Esophagus squamous epithelium (tissue), 5 donors: ENCODE results near the gene LDLRAD4. TPM values are rescaled to one million over a fixed set of nuclear protein-coding genes. Genes with fewer than 3 reads are reported as not detected.
"Not testable (repeated sequence)": the region's sequence is repeated elsewhere in the genome, so short reads cannot be mapped to it uniquely, and the experiment has no call there.

Experiments
- DNase-seq: peaks from one replicate; lab custom pipeline; 2025; lab: John Stamatoyannopoulos, UW
- H3K27ac ChIP-seq, 4 donors: fragments of 200-600 bp; sonication (generic); one replicate each; pipeline ENCODE4 v1.5.1; 2016 to 2019; ENCODE audit warnings: mild to moderate bottlenecking in 1 of 4
- H3K27me3 ChIP-seq, 4 donors: fragments of 200-600 bp; sonication (generic); 1 replicate in 3 of 4; 2 replicates in 1 of 4; pipeline versions ENCODE4 v1.5.1 to v1.6.0; 2017 to 2021; ENCODE audit warnings: antibody characterized with exemption in 1 of 4
- H3K36me3 ChIP-seq, 3 donors: fragments of 200-600 bp; sonication (generic); one replicate each; pipeline ENCODE4 v1.5.1; 2016 to 2019
- H3K4me1 ChIP-seq, 3 donors: fragments of 200-600 bp; sonication (generic); one replicate each; pipeline ENCODE4 v1.5.1; 2017 to 2019
- H3K4me3 ChIP-seq, 4 donors: fragments of 200-600 bp; sonication (generic); 1 replicate in 3 of 4; 2 replicates in 1 of 4; pipeline ENCODE4 v1.5.1; 2016 to 2019; ENCODE audit warnings: mild to moderate bottlenecking in 2 of 4, moderate library complexity in 1 of 4
- H3K9me3 ChIP-seq, 3 donors: fragments of 200-600 bp; sonication (generic); one replicate each; pipeline ENCODE4 v1.5.1; 2016 to 2019
- POLR2A ChIP-seq, 4 donors: fragments of 450-650 bp; IDR thresholded peaks; one replicate each; pipeline ENCODE4 v1.6.1; 2017; ENCODE audit warnings: antibody characterized with exemption in 4 of 4, mild to moderate bottlenecking in 4 of 4, moderate library complexity in 3 of 4
- WGBS, 2 donors: methylation state at CpG; one replicate each; pipeline ENCODE4 v1.1.5; 2018; 5-methylcytosine and 5-hydroxymethylcytosine counted together
- intact Hi-C: fragments of 100-400 bp; cut with DNase I; formaldehyde crosslinking; loops from one replicate; pipeline ENCODE4 v1.15.0; 2022
- total RNA-seq, 4 donors: library from RNA; depleted of rRNA; stranded (reverse); fragments of >200 nt; gene quantifications; one replicate each; pipeline ENCODE4 v1.1.0, GENCODE V29; 2016
- TF ChIP-seq, protein P1 (sequence below), 6 experiments: fragments of 450-650 bp in 4 of 6; fragments of 200-600 bp in 2 of 6; sonication (generic) in 2 of 6; IDR thresholded peaks; one replicate each; pipeline ENCODE4 v1.5.1; 2016 to 2019; ENCODE audit warnings: antibody characterized with exemption in 6 of 6, mild to moderate bottlenecking in 4 of 6, moderate library complexity in 4 of 6
- donor health status: DM: yes; HTN: yes; CAD: no.

The LDLRAD4 gene
- total RNA-seq, 4 donors from 2014 or later: 0.91 to 17.9 (median 6.8) TPM

DNA sequence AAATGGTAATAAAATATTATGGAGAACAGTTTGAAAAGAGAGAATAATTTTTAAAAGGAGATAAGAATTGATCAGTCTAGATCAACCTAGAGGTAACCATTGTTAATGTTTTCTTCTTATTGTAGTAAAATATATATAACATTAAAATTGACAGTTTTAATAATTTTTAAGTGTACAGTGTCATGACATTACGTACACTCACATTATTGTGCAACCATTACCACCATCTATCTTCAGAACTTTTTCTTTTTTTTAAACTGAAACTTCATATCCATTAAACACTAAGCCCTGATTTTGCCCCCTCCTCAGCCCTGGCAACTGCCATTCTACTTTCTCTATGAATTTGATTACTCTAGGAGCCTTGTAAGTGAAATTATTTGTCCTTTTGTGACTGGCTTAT is 121.1 kb downstream of the LDLRAD4 start:
- TF ChIP-seq, protein P1, sequence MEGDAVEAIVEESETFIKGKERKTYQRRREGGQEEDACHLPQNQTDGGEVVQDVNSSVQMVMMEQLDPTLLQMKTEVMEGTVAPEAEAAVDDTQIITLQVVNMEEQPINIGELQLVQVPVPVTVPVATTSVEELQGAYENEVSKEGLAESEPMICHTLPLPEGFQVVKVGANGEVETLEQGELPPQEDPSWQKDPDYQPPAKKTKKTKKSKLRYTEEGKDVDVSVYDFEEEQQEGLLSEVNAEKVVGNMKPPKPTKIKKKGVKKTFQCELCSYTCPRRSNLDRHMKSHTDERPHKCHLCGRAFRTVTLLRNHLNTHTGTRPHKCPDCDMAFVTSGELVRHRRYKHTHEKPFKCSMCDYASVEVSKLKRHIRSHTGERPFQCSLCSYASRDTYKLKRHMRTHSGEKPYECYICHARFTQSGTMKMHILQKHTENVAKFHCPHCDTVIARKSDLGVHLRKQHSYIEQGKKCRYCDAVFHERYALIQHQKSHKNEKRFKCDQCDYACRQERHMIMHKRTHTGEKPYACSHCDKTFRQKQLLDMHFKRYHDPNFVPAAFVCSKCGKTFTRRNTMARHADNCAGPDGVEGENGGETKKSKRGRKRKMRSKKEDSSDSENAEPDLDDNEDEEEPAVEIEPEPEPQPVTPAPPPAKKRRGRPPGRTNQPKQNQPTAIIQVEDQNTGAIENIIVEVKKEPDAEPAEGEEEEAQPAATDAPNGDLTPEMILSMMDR (IDR thresholded peaks at IDR 0.05): no peak
- Histone ChIP-seq H3K4me1 (no peaks in the 10 kb centered on the region), H3K27ac (no peak overlapping the region), H3K27me3 (no peaks in the 10 kb centered on the region), H3K36me3 (no peaks in the 10 kb centered on the region), H3K4me3 (no peak overlapping the region), H3K9me3 (peaks cover 0 to 7% (median 0%) of the 10 kb centered on the region in 3 donors)
- DNase-seq: no peak
- intact Hi-C loops: no loop called here
- 73 to 93% methylated on average over 1 of the region's 1 CpG for WGBS, 2 donors

DNA sequence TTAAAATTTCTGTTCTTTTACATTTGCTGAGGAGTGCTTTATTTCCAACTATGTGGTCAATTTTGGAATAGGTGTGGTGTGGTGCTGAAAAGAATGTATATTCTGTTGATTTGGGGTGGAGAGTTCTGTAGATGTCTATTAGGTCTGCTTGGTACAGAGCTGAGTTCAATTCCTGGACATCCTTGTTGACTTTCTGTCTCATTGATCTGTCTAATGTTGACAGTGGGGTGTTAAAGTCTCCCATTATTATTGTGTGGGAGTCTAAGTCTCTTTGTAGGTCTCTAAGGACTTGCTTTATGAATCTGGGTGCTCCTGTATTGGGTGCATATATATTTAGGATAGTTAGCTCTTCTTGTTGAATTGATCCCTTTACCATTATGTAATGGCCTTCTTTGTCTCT is 127.9 kb downstream of the LDLRAD4 start:
- H3K27ac ChIP-seq, H3K4me1 ChIP-seq, H3K27me3 ChIP-seq, H3K9me3 ChIP-seq, DNase-seq, intact Hi-C loops, H3K36me3 ChIP-seq, H3K4me3 ChIP-seq: not testable (repeated sequence)

DNA sequence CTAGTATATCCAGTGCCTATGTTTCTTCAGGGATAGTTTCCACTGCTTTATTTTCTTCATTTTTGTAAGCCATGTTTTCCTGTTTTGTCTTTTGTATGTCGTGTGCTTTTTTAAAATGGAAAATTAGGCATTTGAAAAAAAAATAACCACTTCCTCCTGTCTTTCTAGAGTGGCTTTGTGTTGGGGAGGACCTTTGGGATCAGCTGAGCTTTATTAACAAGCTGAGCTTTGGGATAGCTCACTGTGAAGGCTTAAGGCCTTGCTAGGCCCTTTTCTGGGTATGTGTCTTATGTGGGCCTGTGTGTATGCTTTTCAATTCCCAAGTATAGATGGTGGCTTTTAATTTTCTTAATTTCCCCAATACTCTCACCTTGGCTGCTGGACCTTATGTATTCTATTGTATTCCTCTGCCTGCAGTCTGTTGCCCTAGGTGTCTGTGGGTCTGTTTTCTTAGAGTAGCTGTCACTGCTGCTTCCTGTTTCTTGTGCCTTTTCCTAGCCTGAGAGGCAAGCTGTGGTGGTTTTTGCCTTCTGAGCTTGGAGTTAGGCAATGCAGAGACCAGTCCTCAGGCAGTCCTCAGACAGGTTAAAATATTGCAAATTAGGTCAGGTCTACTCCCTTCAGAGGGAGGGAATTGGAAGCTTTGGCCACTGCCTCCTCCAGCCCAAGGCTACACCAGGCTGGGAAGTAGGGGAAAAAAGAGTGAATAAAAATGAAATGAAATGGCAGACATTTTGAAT is 134.7 kb downstream of the LDLRAD4 start:
- DNase-seq: no peak

DNA sequence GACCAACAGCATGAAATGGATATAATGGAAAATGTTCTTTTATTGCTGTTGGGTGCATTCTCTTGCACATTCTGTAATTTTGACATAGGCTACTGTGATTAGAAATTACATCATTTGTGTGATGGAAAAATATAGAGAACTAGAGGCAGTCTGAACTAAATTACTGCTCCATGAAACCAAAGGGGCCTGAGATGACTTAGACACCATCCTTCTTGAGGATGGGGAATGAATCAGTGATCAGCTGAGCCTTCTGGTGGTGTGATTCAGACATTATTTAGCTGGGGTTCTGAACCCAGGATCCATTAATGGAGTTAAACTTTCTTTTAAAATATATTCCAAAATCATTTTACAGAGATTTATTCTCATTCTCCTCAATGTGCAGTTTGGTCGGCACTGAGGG is 135.8 kb downstream of the LDLRAD4 start:
- H3K9me3 ChIP-seq: no peaks in the 10 kb centered on the region
- no peaks in the 10 kb centered on the region for H3K4me1 ChIP-seq
- H3K27me3 ChIP-seq: no peaks in the 10 kb centered on the region
- no peak overlapping the region for H3K4me3 ChIP-seq
- no peak overlapping the region for H3K27ac ChIP-seq
- DNase-seq: no peak
- 80 to 92% methylated on average over 1 of the region's 1 CpG for WGBS, 2 donors
- intact Hi-C loops: no loop called here
- H3K36me3 ChIP-seq: no peaks in the 10 kb centered on the region
- TF ChIP-seq POLR2A (IDR thresholded peaks at IDR 0.05): no peak
- TF ChIP-seq, protein P1 (IDR thresholded peaks at IDR 0.05): no peak

More for the DNA sequence above, 134.7 kb downstream of the LDLRAD4 start:
- no peak overlapping the region for H3K27ac ChIP-seq
- peaks cover 0 to 7% (median 5%) of the 10 kb centered on the region in 3 donors for H3K9me3 ChIP-seq
- H3K4me1 ChIP-seq: no peaks in the 10 kb centered on the region
- H3K27me3 ChIP-seq: no peaks in the 10 kb centered on the region
- WGBS, 2 donors: 29 to 43% methylated on average over 1 of the region's 1 CpG
- H3K36me3 ChIP-seq: no peaks in the 10 kb centered on the region
- TF ChIP-seq, protein P1 (IDR thresholded peaks at IDR 0.05): no peak
- no peak for TF ChIP-seq POLR2A (IDR thresholded peaks at IDR 0.05)
- no peak overlapping the region for H3K4me3 ChIP-seq
- intact Hi-C loops: no loop called here

DNA sequence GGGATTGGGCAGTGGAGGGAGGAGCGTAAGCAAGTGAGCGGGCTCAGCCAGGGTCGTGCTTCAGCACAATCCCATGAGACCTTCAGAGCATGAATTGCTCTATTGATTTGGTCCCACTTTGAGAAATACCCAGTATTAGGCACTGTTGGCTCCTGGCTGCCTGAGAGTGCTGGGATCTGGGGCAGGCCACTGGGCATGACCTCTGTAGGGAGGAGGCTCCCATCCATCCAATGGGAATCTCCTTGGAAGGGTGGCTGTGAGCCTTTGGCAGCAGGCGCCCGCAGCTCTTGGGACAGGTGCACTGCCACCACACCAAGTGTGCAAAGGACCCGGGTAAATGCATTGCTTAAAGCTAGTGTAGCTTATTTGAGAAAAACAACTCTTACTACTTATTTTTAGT is 137.5 kb downstream of the LDLRAD4 start:
- intact Hi-C loops: no loop called here
- 90 to 91% methylated on average over 6 of the region's 6 CpGs for WGBS, 2 donors
- no peaks in the 10 kb centered on the region for H3K9me3 ChIP-seq
- no peaks in the 10 kb centered on the region for H3K27me3 ChIP-seq
- no peak overlapping the region for H3K4me3 ChIP-seq
- H3K36me3 ChIP-seq: no peaks in the 10 kb centered on the region
- TF ChIP-seq POLR2A (IDR thresholded peaks at IDR 0.05): no peak
- TF ChIP-seq, protein P1 (IDR thresholded peaks at IDR 0.05): no peak
- H3K27ac ChIP-seq: no peak overlapping the region
- no peak for DNase-seq
- H3K4me1 ChIP-seq: no peaks in the 10 kb centered on the region
